SHP77 treated with DMSO at 0.1 percent for 48 hours (cell line): Measurements from ENCODE around the gene SLC12A8.
A peak's percentile ranks its signal among the peaks of the same experiment; 100 is the strongest.

ENCODE experiments used
- DNase-seq: peaks from one replicate; lab custom pipeline; 2025; lab: John Stamatoyannopoulos, UW

SLC12A8 gene

DNA sequence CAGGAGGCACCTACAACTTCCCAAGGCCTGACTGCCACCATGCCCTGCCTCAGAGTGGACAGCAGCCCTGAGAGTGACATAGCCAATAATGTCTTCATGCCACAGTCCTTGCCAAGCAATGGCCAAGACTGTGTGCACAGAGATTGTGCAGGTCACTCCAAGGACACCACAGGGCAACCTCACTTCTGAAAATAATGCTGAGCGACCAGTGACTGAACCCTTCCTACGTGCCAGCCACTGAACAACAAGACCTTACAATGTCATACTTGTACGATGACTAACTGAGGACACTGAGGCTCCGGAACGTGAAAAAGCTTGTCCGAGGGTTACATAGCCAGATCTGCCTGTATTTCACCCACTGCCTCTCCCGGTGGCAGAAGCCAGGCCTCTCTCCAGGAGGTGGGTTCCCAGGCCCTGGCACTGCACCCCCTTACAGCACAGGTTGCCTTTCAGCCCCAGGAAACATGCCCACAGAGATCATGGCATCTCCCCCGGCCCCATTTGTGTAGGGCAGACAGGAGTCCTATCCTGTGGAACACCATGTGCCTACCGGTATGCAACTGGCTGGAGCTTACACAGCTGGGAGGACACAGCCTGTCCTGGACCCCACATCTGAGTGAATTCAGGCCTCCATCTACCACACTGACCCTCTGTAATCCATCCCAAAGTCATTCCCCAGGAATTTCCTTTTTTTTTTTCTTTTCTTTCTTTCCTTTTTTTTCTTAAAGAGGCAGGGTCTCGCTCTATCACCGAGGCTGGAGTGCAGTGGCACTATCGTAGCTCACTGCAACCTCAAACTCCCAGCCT lies 72.3 kb downstream of the SLC12A8 start:
- no peak for DNase-seq

DNA sequence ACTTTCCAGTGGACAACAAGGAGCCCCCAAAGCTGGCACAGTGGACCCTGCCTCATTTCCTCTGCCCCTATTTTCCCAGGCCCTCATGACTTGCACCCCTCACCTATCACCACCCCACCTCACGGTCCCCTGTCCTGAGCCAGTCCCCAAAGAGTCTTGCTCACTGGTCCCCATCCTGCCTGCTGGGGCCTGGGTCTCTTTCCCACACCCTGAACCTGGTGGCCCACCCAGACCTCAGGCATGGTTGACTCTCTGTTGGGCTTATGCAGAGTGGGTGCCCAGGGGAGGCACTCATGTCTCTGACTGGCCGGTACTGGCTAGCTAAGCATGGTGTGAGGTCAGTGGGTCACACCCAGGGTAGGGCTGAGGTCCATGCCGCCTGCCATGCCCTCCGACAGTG lies 73.2 kb downstream of the SLC12A8 start:
- no peak for DNase-seq

DNA sequence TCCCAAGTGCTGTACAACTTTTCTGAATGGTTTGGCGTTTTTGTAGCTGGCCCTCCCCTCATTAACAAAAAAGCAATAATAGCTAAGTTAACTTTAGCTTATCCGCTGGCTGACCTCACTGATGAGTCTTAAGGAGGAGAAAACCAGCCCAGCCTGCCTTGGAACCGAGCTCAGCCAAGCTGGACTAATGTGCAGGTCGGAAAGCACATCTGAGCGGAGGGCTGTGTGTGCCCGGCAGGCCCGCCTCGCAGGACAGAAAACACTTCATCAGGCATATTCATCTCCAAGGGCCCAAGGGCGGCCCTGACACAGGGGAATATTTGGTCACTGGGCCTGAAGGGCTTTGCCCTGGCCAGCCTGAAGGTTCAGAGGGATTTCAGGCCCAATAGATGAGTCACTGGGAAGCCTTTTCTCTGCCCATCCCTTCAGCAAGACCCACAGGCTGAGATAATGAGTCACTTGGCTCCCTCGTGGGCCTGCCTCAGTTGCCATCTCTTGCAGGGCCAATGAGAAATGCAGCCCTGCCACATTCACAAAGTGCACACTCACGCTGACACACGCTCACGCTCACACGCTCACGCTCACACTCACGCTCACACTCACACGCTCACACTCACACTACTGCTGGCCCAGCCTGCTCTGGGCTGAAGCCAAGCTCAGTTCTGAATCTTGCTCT lies 75.1 kb downstream of the SLC12A8 start:
- DNase-seq = no peak

DNA sequence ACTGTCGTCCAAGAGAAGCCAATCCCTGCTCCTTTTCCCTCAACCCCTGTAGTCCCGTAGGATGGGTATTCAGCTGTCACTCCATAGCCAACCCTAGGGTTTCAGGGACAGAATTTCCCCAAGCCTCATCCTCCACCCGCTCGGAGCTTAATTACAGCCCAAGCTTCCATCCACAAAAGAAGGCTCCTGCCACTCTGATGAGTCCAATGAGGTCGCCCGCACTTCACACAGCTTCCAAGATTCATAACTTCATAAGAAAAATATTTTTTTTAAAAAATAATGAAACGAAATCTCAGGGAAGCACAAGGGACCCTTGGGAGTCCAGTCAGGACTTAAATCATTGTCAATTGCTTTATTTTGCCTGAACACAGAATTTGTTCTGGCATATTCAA lies 75.6 kb downstream of the SLC12A8 start:
- no peak for DNase-seq

DNA sequence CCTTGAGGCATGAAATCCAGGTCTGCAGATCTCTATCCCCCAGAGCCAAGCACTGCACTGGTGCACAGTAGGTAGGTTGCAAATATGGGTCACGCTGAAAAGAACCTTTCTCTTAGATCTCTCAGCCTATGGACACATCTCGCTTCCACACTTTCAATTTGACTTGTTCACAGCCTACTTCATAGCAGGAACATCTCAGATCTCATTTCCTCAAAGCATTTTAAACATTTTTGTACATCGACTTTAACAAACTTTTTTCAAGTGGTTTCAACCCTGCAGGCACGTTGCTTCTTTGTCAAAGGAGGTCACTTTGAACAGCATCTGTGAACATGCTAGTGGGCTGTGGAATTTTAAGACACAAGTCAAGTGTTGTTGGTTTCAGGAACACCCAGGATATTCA lies 76.0 kb downstream of the SLC12A8 start:
- no peak for DNase-seq

DNA sequence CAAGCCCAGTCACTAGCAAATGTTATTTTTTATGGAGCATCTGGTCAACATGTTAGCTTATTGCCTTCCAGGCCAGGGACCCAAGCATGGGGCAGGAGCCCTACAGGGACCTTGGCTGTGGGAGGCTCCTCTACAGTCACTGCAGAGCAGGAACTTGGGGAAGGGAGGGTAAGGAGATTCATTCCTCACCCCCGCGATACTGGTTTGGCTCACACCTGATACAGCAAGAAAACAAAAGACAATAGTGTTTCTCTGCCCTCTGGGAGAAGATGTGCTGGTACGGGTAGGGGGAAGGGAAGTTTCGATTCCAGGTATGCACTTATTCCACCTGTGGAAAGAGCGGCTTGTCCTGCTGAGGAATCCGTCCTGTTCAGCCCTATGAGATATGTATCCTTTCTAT lies 77.6 kb downstream of the SLC12A8 start:
- DNase-seq = no peak

DNA sequence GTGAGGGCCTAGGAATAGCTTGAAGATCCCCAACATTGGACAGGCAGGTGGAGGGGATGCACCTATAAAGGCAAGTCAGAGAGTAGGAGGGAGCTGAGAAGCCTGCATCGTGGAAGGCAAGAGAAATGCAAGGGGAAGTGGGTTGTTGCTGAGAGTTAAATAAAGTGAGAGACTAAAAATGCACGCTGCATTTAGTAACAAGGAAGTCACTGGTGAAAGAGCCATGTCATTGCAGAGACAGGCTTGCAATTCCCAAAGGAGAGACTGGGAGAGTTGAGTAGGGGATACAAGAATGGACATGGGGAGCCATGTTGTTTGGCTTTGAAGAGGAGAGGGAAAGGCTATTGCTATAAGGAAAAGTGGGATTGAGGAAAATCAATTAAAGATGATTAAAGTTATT lies 79.7 kb downstream of the SLC12A8 start:
- no peak for DNase-seq

DNA sequence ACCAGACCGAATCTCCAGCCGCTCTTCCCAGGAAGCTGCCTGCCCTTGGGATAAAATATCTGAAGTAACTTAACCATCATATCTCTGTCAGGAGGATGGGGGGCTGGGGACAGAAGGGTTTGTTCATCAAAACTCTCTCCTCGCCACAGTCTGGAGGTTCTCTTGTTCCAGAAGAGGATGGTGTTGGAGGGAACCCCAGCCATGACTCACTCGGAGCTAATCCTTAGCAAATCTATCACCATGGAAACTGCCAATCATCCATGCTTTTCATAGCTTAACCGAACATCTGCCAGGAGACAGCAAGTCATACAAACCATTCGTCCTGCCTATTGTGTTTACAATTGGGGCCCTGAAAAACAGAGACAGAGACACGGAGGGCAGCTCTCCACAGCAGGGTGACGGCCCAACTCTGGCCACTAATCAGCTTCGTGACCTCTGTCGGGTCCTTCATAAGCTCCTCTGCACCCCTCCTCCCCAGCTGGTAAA lies 83.0 kb downstream of the SLC12A8 start:
- peak; percentile 85 for DNase-seq

DNA sequence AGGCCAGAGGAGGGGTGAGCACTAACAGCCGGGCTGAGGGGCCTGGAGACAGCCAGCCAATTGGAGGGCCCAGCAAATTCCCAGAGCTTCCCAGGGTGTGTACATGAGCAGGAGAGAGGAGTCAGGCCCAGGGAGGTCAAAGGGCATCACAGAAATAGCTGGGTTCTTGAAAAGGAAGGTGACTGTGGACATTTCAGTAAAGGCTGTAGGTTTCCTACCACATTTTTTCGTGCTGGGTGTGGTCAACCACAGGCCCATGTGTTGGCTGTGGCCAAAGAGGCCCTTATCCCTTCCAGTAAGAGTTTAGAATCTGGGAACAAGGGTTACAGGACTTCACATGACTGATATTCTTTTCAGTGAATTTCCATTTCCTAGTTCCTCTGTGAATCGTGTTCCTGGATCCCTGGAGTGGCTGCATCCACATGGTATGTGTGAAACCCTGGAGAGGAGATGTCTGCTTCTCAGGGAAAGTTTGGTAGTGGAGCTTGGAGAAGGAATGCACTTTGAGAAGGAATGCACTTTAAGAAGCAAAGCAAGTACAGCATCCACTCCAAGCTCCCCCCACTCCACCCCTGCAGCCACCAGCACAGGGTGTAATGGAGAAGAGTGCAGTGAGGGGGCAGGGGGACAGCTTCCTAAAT lies 83.6 kb downstream of the SLC12A8 start:
- no peak for DNase-seq

DNA sequence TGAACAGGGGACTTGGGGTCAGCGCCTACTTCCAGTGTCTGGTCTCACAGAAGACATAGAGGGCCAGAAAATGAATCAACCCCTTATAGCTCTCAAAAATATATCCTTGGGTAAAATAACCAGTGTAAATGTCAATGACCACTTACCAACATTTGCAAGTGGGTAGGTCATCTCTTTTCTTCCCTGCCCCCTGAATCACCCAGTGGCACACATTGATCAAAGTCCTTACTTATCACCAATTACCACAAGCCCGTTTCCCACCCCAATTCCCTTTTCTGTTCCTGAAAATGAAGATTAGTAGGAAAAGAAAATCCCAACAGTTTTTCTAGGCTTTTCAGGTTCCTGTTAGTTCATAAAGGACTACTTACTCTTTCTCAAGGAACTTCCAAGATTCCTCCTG lies 86.2 kb downstream of the SLC12A8 start:
- no peak for DNase-seq

DNA sequence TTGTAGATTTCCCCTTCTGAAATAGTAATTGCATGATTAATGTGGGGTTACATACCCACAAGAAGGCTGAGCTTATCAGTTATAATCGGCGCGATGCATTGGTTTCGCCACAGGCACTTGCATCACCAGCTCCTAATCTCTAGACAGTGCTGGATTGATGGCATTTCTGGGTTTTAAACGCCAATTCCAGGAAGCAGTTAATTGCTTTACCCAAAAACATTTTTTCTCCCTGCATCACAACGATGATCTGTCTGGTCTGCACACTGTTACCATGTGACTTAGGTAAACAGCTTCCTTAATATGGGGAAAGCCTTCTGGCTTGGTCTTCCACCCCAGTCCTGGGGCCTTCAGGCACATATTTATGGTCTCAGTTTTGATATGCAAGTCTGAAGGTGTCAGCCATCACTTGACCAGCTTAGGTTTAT lies 86.7 kb downstream of the SLC12A8 start:
- no peak for DNase-seq

DNA sequence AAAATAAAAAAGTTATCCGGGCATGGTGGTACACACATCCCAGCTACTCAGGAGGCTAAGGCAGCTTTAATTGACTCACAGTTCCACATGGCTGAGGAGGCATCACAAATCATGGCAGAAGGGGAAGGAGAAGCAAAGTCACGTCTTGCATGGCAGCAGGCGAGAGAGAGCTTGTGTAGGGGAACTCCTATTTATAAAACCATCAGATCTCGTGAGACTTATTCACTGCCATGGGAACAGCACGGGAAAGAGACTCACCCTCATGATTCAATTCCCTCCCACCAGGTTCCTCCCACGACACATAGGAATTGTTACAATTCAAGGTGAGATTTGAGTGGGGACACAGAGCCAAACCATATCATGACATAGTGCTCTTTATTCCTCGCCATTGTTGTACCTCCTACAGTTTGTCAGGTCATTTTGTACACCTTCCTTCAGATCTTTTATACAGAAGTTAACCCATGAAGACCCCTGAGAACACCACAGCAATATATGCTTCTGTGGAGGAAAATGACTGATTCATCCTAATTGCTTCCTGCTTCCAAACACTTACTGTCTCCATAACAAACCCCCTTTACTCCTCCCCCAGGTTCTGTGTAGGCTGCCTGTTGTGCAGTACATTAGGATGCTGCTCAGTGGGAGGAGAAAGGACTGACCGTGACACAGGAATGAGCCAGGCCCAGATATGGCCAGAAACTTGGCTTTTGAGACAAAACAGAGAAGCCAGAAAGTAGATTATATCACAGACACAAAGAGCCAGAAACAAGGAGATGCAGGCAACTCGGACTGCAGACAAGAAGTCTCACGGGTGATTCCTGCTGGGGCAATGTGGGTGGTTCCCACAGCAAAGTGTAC lies 88.9 kb downstream of the SLC12A8 start:
- no peak for DNase-seq

DNA sequence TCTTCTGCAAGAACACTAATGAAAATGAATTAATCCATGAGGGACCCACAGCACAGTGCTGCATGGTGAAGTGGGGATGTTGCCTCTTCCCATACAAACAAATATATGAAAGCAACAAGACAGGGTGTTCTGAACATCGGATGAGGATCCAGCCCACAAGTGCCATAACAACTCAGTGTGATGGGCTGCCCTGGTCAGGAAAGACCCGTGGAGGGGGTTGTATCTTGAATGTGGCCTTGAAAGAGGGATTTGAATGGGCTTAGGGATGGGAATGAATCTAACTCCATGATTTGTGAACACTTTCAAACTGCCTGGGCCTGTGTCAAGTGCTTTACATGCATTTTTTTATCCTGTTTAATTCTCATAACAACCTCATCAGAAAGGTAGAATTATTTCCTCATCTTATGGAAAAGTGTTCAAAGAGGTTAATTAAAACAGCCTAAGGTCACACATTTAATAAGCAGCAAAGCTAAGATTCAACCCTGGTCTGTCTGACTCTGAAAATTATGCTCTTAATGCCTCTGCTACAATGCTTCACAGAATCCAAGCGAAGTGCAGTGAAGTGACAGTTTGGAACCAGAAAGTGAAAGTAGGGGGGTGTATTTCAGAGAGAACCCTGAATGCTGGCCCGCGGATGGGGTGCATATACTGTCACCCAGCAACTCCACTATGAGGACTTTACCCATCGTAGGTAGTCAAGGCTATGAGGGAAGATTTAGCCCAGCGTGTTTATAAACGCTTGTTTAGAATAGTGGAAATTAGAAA lies 91.1 kb downstream of the SLC12A8 start:
- no peak for DNase-seq

DNA sequence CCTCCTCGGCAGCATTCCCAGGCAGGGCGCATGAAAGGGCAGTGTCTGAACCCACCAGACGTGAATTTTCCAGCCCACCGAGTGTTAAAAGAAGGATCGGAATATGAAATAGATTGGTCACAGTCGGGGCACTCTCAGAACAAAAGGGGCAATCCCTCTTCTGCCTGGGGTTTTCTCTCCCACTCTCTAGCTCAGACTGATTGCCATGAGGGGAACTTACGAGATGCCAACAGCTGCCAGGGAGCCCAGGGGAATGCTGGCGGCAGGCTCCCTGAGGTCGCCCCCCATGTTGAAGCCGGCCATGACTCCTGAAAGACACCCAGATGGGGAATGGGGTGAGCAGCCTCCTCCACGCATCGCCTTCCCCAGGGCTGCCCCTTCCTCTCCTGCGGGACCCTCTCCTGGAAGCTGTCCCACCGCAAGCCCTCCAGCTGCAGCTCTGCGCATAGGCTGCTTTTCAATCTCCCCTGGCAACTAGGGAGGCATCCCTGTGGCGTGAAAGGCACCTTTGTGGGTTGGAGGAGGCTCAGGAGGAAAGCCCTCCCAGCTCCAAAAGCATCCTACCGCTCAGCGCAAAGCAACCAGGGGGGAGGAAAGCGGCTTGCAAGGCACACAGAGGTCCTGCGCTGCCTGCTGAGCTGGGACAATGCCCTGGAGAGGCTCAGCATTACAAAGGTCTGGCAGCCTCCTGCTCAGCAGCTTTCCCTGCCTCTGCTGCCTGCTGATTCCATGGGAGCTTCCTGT lies 92.0 kb downstream of the SLC12A8 start:
- no peak for DNase-seq

DNA sequence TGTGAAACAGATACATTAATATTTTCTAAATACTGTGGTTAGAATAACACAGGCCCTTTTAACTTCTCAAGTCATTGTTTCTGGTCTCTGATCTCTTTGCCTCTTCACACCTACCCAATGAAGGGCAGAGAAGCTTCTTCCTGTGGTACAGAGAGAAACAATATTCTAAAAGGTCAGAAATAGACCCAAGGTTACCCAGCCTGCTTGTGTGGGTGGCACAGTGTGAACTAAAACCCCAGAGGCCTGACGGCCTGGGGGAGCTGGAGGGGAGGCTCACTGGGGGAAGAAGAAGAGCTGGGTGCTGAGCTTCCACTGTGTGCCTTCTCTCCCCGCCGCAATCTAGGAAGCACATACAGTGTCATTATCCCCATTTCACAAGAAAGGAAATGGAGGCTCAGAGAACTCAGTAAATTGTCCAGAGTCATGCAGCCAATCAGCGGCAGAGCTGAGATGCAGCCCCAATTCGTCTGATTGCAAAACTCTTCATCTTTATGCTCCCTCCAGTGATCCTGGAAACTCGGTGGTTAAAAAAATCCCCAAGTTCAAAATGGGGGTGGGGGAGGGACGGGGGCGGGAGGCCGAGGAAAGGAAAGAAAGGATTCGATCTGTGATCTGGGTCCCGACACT lies 92.7 kb downstream of the SLC12A8 start:
- DNase-seq = no peak

DNA sequence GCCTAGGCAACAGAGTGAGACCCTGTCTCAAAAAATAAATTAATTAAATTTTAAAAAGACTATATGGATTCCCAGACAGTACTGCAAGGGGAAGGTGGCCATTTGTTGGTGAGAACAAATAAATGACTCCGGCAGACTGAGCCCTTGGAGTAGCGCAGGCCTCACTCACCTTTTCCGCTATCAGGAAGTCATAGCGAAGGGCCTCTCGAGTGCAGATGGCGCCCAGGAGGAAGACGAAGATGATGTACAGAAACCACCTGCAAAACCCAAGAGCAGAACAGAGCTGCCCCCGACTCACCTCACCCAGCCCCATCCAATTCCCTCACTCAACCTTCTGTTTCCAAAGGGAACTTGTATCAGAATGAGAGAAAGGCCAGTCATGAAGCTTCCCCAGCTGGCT lies 93.9 kb downstream of the SLC12A8 start:
- DNase-seq = no peak

DNA sequence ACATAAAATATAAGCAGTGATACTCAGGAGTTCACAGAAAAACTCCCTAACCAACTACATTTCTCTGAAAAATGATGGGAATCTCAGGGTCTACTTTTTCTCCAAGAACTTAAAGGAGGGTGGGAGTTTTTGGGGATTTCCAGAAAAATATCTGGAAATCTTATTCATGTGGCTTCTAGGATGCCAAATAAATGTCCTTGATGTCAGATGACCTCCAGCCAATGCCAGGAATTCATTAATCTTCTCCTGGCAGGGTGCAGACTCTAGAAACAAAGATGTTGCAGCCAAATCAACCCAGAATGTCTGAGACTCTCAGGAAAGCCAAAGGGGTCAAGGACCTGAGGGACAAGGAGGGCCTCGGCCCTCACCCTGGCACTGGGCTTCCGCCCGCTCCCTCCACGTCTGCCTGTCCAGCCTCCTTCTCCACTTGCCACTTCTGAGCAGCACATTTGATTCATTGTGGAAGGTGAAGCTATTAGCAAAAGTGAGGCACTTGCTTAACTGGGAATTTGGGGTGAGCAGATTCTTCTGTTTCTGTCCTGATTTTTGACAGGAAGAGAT lies 94.8 kb downstream of the SLC12A8 start:
- DNase-seq = no peak

DNA sequence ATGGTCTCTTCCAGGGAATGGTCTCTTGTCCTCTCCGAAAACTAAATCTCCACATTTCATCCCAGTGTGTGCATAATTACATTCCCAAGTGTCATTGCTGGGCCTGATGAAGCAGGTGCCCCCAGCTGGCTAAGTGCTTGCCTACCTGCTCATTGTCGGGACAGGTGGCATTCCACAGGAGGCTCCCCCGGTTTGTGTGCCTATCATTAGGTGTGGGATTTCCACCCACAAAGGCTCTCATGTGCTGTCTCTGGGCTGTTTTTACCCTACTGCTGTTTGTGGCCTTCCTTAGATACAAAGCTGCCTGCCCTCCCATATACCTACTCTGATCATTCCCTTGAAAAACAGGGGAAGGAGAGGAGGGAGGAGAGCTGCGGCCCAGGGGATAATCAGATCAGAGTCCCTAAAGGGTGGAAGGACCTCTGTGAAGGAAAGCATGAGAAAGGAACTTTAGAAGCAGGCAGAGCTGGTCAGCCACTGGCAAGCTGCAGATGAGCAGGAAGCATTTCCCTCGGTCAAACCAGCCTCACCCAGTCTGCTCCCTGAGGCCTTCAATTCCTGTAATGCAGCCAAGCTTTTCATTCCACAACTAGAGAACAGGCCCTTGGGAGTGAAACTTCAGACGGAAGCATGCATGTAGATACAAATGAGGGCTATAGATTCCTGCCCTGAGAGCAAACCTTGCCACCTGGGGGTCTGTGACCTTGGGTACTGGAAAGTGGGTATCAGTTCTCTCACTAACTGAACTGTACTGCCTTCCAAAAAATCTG lies 96.1 kb downstream of the SLC12A8 start:
- no peak for DNase-seq

DNA sequence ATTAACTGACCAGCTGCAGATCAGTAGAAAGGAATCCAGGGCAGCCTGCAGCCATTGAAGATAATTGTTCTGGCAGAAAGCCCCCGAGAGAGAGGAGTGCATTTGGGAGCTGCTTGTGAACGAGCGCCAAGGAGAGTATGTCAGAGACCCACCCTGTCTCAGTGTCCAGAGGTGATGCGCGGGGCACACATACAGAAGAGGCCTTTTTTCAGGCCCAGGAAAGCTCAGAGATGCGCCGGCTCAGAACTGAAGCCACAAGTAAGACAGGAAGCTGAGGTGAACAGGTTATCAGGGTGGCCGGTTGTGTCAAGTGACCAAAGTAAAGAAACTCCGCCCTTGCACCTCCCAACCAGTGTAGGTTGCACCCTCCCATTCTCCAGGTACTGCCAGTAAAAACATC lies 96.9 kb downstream of the SLC12A8 start:
- no peak for DNase-seq
